SK-N-SH (cell line): ENCODE data around the gene RAB39A.
"Not testable (repeated sequence)": the region's sequence is repeated elsewhere in the genome, so short reads cannot be mapped to it uniquely, and the experiment has no call there.

Experiments used
- EZH2phosphoT487 ChIP-seq: fragments of 200-600 bp; sonication (generic); IDR thresholded peaks from 2 replicates; pipeline ENCODE4 v1.6.1; 2017; ENCODE audit warnings: low read depth, mixed run types, mild to moderate bottlenecking, antibody characterized with exemption, moderate library complexity, borderline replicate concordance
- GATA2 ChIP-seq: sonication (generic); formaldehyde crosslinking; IDR thresholded peaks from 2 replicates; pipeline ENCODE4 v1.5.0; 2020; ENCODE audit warnings: mild to moderate bottlenecking, missing genetic modification reagents
- SMC3 ChIP-seq: IDR thresholded peaks from 2 replicates; pipeline ENCODE4 v1.6.1; 2012; ENCODE audit warnings: low read depth, low read length, improper control_type of control experiment
- TF ChIP-seq, protein P1 (sequence below): IDR thresholded peaks from 2 replicates; pipeline ENCODE4 v1.4.0; 2012; ENCODE audit warnings: low read depth, borderline replicate concordance
- TF ChIP-seq, protein P2 (sequence below): IDR thresholded peaks from 2 replicates; pipeline ENCODE4 v1.4.0; 2012; ENCODE audit warnings: low read depth

DNA sequence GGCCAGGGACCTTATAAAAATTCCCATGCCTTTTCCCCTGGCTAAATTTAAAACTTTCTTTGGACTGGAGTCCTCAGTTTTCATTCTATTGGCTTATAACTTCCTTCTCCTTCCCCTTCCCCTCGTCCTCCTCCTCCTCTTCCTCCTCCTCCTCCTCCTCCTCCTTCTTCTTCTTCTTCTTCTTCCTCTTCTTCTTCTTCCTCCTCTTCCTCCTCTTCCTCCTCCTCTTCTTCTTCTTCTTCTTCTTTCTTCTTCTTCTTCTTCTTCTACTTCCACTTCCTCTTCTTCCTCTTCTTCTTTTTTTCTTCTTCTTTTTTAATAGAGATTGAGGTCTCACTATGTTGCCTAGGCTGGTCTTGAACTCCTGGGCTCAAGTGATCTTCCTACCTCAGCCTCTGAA is 4.7 kb upstream of the RAB39A start:
- TF ChIP-seq, protein P1, sequence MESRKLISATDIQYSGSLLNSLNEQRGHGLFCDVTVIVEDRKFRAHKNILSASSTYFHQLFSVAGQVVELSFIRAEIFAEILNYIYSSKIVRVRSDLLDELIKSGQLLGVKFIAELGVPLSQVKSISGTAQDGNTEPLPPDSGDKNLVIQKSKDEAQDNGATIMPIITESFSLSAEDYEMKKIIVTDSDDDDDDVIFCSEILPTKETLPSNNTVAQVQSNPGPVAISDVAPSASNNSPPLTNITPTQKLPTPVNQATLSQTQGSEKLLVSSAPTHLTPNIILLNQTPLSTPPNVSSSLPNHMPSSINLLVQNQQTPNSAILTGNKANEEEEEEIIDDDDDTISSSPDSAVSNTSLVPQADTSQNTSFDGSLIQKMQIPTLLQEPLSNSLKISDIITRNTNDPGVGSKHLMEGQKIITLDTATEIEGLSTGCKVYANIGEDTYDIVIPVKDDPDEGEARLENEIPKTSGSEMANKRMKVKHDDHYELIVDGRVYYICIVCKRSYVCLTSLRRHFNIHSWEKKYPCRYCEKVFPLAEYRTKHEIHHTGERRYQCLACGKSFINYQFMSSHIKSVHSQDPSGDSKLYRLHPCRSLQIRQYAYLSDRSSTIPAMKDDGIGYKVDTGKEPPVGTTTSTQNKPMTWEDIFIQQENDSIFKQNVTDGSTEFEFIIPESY: not testable (repeated sequence)
- TF ChIP-seq EZH2phosphoT487, SMC3, GATA2: not testable (repeated sequence)
- TF ChIP-seq, protein P2, sequence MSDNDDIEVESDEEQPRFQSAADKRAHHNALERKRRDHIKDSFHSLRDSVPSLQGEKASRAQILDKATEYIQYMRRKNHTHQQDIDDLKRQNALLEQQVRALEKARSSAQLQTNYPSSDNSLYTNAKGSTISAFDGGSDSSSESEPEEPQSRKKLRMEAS: not testable (repeated sequence)
